Prostate gland (tissue), 2 donors: ENCODE results near the gene RNF157.

Experiments
- POLR2A ChIP-seq: fragments of 450-650 bp; IDR thresholded peaks from one replicate; pipeline ENCODE4 v1.6.1; 2016; ENCODE audit warnings: antibody characterized with exemption, mild to moderate bottlenecking
- TF ChIP-seq, protein P1 (sequence below), 4 experiments: fragments of 200-600 bp in 2 of 4; fragments of 450-650 bp in 2 of 4; sonication (generic) in 2 of 4; IDR thresholded peaks; 1 replicate in 3 of 4; 2 replicates in 1 of 4; pipeline ENCODE4 v1.5.1; 2016 to 2019; ENCODE audit warnings: antibody characterized with exemption in 4 of 4, mild to moderate bottlenecking in 2 of 4, moderate library complexity in 2 of 4

DNA sequence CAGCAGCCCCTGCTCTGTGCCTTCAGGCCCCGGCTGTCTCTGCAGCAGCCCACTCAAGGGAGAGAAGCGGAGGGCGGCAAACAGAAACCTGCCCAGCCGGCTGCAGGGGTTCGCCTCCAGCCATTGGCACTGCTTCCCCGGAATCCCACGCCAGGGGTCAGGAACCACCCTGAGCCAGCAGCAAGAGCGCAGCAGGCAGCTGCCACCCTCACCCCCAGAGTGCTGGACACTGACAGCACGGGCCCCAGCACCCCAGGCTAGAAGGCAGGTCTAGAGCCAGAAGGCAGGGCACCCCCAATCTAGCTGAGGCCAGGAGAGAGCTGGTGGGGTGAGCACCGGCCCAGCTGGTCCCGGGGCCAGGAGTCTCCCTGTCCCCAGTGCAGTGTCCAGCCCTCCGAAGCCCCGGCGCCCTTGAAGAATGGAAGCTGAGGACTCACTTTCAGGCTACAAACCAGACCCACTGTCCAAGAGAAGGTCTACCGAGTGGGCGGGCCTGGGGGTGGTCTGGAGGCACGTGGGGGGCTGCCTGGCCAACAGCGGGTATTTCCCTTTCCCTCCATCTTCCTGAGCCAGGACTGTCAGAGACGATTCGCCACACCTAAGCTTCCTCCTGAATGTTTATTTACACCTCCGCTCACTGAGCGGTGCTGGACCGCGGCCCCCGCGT is 33.3 kb upstream of the RNF157 start:
- no peak for TF ChIP-seq POLR2A
- TF ChIP-seq, protein P1, sequence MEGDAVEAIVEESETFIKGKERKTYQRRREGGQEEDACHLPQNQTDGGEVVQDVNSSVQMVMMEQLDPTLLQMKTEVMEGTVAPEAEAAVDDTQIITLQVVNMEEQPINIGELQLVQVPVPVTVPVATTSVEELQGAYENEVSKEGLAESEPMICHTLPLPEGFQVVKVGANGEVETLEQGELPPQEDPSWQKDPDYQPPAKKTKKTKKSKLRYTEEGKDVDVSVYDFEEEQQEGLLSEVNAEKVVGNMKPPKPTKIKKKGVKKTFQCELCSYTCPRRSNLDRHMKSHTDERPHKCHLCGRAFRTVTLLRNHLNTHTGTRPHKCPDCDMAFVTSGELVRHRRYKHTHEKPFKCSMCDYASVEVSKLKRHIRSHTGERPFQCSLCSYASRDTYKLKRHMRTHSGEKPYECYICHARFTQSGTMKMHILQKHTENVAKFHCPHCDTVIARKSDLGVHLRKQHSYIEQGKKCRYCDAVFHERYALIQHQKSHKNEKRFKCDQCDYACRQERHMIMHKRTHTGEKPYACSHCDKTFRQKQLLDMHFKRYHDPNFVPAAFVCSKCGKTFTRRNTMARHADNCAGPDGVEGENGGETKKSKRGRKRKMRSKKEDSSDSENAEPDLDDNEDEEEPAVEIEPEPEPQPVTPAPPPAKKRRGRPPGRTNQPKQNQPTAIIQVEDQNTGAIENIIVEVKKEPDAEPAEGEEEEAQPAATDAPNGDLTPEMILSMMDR (IDR thresholded peaks at IDR 0.05), result no peak
